ENCODE measurements around the gene KSR1. TPM values are rescaled to one million over a fixed set of nuclear protein-coding genes. Genes with fewer than 3 reads are reported as not detected.

Gene KSR1
- total and polyA plus RNA-seq, 2 of the 4 experiments (the other 2 are of a cell fraction) = 12.5 to 21.9 TPM

GRCh38 chr17:27408891-27409290, 47.4 kb upstream of the KSR1 start:
- POLR2A ChIA-PET (ENCODE audit: unreplicated experiment) = no interaction called here

More at GRCh38 chr17:27408891-27409290, 47.4 kb upstream of the KSR1 start:
- peak; percentile 67 for ATAC-seq (ENCODE audit: low read depth)
- dilution Hi-C loops (cut with HindIII; ENCODE audit: low sequenced_read_pairs, unreplicated experiment) (no loop called here), intact Hi-C loops (cut with micrococcal nuclease) (no loop called here), in situ Hi-C loops (cut with MboI; ENCODE audit: low sequenced_read_pairs) (no loop called here)
- Histone ChIP-seq H4K5ac (ENCODE audit: low read depth, low read length) (no peak overlapping the region; the same call in 1 of the 2 replicates), H3K14ac (replicated peaks; ENCODE audit: low read depth, low read length) (peak overlapping the region; percentile 14; the same call in 1 of the 2 replicates), H2AK5ac (ENCODE audit: low read depth, low read length) (peak overlapping the region; percentile 13; the same call in 1 of the 2 replicates), H3K36me3 (ENCODE audit: control insufficient read depth, insufficient read depth, low read length) (no peaks in the 10 kb centered on the region), H3K79me1 (ENCODE audit: low read depth in 1 of 2, low read length in 2 of 2) (no peaks in the 10 kb centered on the region), H3K56ac (ENCODE audit: extremely low read depth, insufficient read depth, low read length) (no peak overlapping the region), H2AK9ac (replicated peaks; ENCODE audit: low read depth, low read length, poor library complexity) (no peak overlapping the region), H2AFZ (replicated peaks; ENCODE audit: low read length, poor library complexity) (no peak overlapping the region), H3K4me3 (ENCODE audit: insufficient read depth, low read depth, low read length) (no peak overlapping the region), H4K20me1 (ENCODE audit: insufficient read depth, low read length) (no peaks in the 10 kb centered on the region), H3K4ac (ENCODE audit: low read depth, low read length) (peak overlapping the region; percentile 42; the same call in 1 of the 2 replicates), H2BK20ac (ENCODE audit: low read depth, low read length) (peak overlapping the region; percentile 7; the same call in 1 of the 2 replicates), H3K9ac (ENCODE audit: low read depth, low read length) (no peak overlapping the region), H3K9me1 (ENCODE audit: insufficient read depth, low read length) (peaks cover 6% of the 10 kb centered on the region; the same call in 1 of the 2 replicates), H4K8ac (ENCODE audit: low read depth in 2 of 2, low read length in 2 of 2) (peak overlapping the region in 1 of 2 experiments; percentile 47; a peak in 1 of 4 replicates), H3K18ac (ENCODE audit: low read depth, low read length) (0 out of 2 replicates have a peak overlapping the region, but pooled peaks have one; percentile 5), H4K91ac (ENCODE audit: insufficient read depth, low read depth, low read length) (0 out of 2 replicates have a peak overlapping the region, but pooled peaks have one; percentile 1), H3K23ac (ENCODE audit: low read depth, low read length) (0 out of 2 replicates have a peak overlapping the region, but pooled peaks have one; percentile 34), H2BK5ac (ENCODE audit: low read depth, low read length, poor library complexity, severe bottlenecking) (no peak overlapping the region), H3K4me1 (ENCODE audit: control insufficient read depth, insufficient read depth, low read length) (peaks cover 11% of the 10 kb centered on the region), H2BK120ac (ENCODE audit: low read depth, low read length) (peak overlapping the region; percentile 33), H3K27me3 (ENCODE audit: control insufficient read depth, insufficient read depth, low read length) (no peaks in the 10 kb centered on the region; the same call in 1 of the 2 replicates), H3K4me2 (ENCODE audit: low read depth, low read length) (peak overlapping the region; percentile 9; the same call in 1 of the 2 replicates), H3K27ac (ENCODE audit: insufficient read depth, low read length) (no peak overlapping the region), H3K9me3 (ENCODE audit: control insufficient read depth, insufficient read depth, low read length) (no peaks in the 10 kb centered on the region), H2BK15ac (ENCODE audit: low read depth, low read length) (peak overlapping the region; percentile 12; the same call in 1 of the 3 replicates)
- DNase-seq = peak; percentile 38
- WGBS, 2 experiments (ENCODE audit: extremely low coverage in 2 of 2, insufficient read length in 1 of 2) = no CpG with 5 or more reads among the region's 4 CpGs
- TF ChIP-seq RFX5 (IDR thresholded peaks at IDR 0.05; ENCODE audit: low read depth, low read length) = no peak
- TF ChIP-seq CHD1 (IDR thresholded peaks at IDR 0.05; ENCODE audit: low read depth, low read length) = no peak
- TF ChIP-seq USF2 (IDR thresholded peaks at IDR 0.05; ENCODE audit: low read depth, low read length) = no peak
- no peak for TF ChIP-seq CTCF (conservative IDR thresholded peaks at IDR 0.05; ENCODE audit: low read depth, low read length)
- no peak for TF ChIP-seq MXI1 (IDR thresholded peaks at IDR 0.05; ENCODE audit: borderline replicate concordance, low read depth, low read length)
- no peak for TF ChIP-seq RCOR1 (IDR thresholded peaks at IDR 0.05; ENCODE audit: insufficient replicate concordance, low read length)
- CTCF ChIA-PET = interaction anchor here (1.3 kb wide), 1 partner anchor 191 kb away, joined by 3 read pairs; no protein-coding TSS in a partner anchor
- no TSS peak for BruUV-seq (replicated peaks)
